Liver (tissue), 3 donors: ENCODE results near the gene PIP4K2A.
A peak's percentile ranks its signal among the peaks of the same experiment; 100 is the strongest.

ENCODE experiments used
- EGR1 ChIP-seq, 2 donors: IDR thresholded peaks; 2 replicates each; pipeline ENCODE4 v1.6.1; 2016 to 2018; ENCODE audit warnings: antibody characterized with exemption in 2 of 2, low read depth in 2 of 2
- GABPA ChIP-seq, 2 donors: IDR thresholded peaks in 1 of 2; conservative IDR thresholded peaks in 1 of 2; 2 replicates each; pipeline ENCODE4 v1.6.1; 2016; ENCODE audit warnings: antibody characterized with exemption in 2 of 2, mild to moderate bottlenecking in 1 of 2, moderate library complexity in 1 of 2
- HNF4G ChIP-seq: IDR thresholded peaks from 2 replicates; pipeline ENCODE4 v1.6.1; 2016; ENCODE audit warnings: antibody characterized with exemption
- JUND ChIP-seq, 2 donors: IDR thresholded peaks; 2 replicates each; pipeline ENCODE4 v1.6.1; 2016; ENCODE audit warnings: antibody characterized with exemption in 2 of 2
- RAD21 ChIP-seq, 2 donors: IDR thresholded peaks; 2 replicates each; pipeline ENCODE4 v1.6.1; 2016; ENCODE audit warnings: antibody characterized with exemption in 2 of 2, mild to moderate bottlenecking in 2 of 2
- RXRA ChIP-seq, 2 donors: IDR thresholded peaks; 2 replicates each; pipeline ENCODE4 v1.6.1; 2017 to 2018; ENCODE audit warnings: antibody characterized with exemption in 2 of 2, mild to moderate bottlenecking in 1 of 2
- TAF1 ChIP-seq: conservative IDR thresholded peaks from 2 replicates; pipeline ENCODE4 v1.6.1; 2016; ENCODE audit warnings: antibody characterized with exemption, mild to moderate bottlenecking
- TF ChIP-seq, protein P1 (sequence below): IDR thresholded peaks from 2 replicates; pipeline ENCODE4 v1.6.1; 2016; ENCODE audit warnings: antibody characterized with exemption
- TF ChIP-seq, protein P2 (sequence below): fragments of 150-350 bp; IDR thresholded peaks from 2 replicates; pipeline ENCODE4 v1.5.1; 2017; ENCODE audit warnings: improper control_type of control experiment, low read depth, low read length; ENCODE audit not compliant: missing input control
- TF ChIP-seq, protein P3 (sequence below): IDR thresholded peaks from 2 replicates; pipeline ENCODE4 v1.6.1; 2016; ENCODE audit warnings: antibody characterized with exemption
- TF ChIP-seq, protein P4 (sequence below): IDR thresholded peaks from 2 replicates; pipeline ENCODE4 v1.6.1; 2016; ENCODE audit warnings: antibody characterized with exemption, mild to moderate bottlenecking
- donor health status: healthy.
- donor health status: healthy.

DNA sequence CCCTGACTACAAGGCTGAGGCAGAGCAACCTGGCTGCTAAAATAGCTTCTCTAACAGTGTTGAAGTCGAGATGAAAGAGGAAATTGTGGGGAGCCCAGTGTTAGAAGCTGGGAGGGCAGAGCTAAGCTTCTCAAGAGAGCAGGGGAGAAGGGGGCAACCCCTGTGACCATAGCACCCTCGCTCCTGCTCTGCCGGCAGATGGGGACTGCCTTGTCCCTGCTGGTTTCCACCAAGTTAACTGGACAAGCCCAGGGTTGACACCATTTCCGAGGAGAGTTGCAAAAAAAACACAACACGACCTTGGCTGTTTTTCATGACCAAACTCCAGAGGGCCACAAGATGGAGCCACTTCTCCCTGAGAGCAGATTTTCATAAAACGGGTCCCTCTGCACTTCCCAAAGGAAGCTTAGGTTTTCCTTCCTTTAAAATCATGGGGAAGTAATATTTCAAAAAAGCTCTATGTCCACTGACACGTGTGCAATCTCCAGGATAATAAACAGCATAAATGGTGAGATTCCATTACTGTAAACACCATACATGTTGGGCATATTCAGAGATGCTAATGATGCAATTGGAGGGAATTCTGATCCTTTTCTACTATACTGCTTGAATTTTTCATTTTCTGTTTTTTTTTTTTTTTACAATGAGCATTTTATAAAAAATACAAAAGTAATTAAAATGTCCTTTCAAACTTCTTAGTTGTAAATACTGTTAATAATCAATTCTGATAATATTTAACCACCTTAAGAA is 140.4 kb downstream of the PIP4K2A start:
- TF ChIP-seq, protein P1, sequence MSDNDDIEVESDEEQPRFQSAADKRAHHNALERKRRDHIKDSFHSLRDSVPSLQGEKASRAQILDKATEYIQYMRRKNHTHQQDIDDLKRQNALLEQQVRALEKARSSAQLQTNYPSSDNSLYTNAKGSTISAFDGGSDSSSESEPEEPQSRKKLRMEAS = no peak
- no peak for TF ChIP-seq JUND (IDR thresholded peaks at IDR 0.05)
- TF ChIP-seq, protein P2, sequence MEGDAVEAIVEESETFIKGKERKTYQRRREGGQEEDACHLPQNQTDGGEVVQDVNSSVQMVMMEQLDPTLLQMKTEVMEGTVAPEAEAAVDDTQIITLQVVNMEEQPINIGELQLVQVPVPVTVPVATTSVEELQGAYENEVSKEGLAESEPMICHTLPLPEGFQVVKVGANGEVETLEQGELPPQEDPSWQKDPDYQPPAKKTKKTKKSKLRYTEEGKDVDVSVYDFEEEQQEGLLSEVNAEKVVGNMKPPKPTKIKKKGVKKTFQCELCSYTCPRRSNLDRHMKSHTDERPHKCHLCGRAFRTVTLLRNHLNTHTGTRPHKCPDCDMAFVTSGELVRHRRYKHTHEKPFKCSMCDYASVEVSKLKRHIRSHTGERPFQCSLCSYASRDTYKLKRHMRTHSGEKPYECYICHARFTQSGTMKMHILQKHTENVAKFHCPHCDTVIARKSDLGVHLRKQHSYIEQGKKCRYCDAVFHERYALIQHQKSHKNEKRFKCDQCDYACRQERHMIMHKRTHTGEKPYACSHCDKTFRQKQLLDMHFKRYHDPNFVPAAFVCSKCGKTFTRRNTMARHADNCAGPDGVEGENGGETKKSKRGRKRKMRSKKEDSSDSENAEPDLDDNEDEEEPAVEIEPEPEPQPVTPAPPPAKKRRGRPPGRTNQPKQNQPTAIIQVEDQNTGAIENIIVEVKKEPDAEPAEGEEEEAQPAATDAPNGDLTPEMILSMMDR = peak; percentile 41
- TF ChIP-seq, protein P3, sequence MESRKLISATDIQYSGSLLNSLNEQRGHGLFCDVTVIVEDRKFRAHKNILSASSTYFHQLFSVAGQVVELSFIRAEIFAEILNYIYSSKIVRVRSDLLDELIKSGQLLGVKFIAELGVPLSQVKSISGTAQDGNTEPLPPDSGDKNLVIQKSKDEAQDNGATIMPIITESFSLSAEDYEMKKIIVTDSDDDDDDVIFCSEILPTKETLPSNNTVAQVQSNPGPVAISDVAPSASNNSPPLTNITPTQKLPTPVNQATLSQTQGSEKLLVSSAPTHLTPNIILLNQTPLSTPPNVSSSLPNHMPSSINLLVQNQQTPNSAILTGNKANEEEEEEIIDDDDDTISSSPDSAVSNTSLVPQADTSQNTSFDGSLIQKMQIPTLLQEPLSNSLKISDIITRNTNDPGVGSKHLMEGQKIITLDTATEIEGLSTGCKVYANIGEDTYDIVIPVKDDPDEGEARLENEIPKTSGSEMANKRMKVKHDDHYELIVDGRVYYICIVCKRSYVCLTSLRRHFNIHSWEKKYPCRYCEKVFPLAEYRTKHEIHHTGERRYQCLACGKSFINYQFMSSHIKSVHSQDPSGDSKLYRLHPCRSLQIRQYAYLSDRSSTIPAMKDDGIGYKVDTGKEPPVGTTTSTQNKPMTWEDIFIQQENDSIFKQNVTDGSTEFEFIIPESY = no peak
- TF ChIP-seq RXRA (IDR thresholded peaks at IDR 0.05) = no peak
- TF ChIP-seq HNF4G = no peak
- TF ChIP-seq TAF1 = no peak
- TF ChIP-seq RAD21 (IDR thresholded peaks at IDR 0.05) = peak; percentile 76 to 77
- no peak for TF ChIP-seq EGR1 (IDR thresholded peaks at IDR 0.05; ENCODE audit: low read depth in 2 of 2)
- TF ChIP-seq GABPA (IDR thresholded peaks at IDR 0.05 in 1 of 2, conservative IDR thresholded peaks at IDR 0.05 in 1 of 2) = no peak
- TF ChIP-seq, protein P4, sequence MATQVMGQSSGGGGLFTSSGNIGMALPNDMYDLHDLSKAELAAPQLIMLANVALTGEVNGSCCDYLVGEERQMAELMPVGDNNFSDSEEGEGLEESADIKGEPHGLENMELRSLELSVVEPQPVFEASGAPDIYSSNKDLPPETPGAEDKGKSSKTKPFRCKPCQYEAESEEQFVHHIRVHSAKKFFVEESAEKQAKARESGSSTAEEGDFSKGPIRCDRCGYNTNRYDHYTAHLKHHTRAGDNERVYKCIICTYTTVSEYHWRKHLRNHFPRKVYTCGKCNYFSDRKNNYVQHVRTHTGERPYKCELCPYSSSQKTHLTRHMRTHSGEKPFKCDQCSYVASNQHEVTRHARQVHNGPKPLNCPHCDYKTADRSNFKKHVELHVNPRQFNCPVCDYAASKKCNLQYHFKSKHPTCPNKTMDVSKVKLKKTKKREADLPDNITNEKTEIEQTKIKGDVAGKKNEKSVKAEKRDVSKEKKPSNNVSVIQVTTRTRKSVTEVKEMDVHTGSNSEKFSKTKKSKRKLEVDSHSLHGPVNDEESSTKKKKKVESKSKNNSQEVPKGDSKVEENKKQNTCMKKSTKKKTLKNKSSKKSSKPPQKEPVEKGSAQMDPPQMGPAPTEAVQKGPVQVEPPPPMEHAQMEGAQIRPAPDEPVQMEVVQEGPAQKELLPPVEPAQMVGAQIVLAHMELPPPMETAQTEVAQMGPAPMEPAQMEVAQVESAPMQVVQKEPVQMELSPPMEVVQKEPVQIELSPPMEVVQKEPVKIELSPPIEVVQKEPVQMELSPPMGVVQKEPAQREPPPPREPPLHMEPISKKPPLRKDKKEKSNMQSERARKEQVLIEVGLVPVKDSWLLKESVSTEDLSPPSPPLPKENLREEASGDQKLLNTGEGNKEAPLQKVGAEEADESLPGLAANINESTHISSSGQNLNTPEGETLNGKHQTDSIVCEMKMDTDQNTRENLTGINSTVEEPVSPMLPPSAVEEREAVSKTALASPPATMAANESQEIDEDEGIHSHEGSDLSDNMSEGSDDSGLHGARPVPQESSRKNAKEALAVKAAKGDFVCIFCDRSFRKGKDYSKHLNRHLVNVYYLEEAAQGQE = no peak
